ENCODE measurements around the gene C22orf31. TPM values are rescaled to one million over a fixed set of nuclear protein-coding genes. Genes with fewer than 3 reads are reported as not detected.

Gene C22orf31
- total RNA-seq, 1 donor from 2014 or later: 0.45 TPM

- H3K4me1 Mint-ChIP-seq: peaks cover 22% of the 10 kb centered on the region
- DNase-seq (ENCODE audit: low spot score in 2 of 2, unreplicated experiment in 2 of 2): no peak
- no peak for TF ChIP-seq CTCF (IDR thresholded peaks at IDR 0.05; ENCODE audit: unreplicated experiment)
- H3K36me3 Mint-ChIP-seq: peaks cover 2% of the 10 kb centered on the region
- no peak overlapping the region for H3K27ac Mint-ChIP-seq
- no peaks in the 10 kb centered on the region for H3K9me3 Mint-ChIP-seq
- H3K27me3 Mint-ChIP-seq (ENCODE audit: low read depth): no peaks in the 10 kb centered on the region
- no peak overlapping the region for H3K4me3 Mint-ChIP-seq
Observed at GRCh38 chr22:29105468-29105867, 43.8 kb upstream of the C22orf31 start.

GRCh38 chr22:29103121-29103520, 41.5 kb upstream of the C22orf31 start:
- H3K4me3 Mint-ChIP-seq: no peak overlapping the region
- H3K9me3 Mint-ChIP-seq: no peaks in the 10 kb centered on the region
- no peaks in the 10 kb centered on the region for H3K27me3 Mint-ChIP-seq (ENCODE audit: low read depth)
- peaks cover 9% of the 10 kb centered on the region for H3K4me1 Mint-ChIP-seq
- peak overlapping the region; percentile 50 for H3K27ac Mint-ChIP-seq
- H3K36me3 Mint-ChIP-seq: peaks cover 9% of the 10 kb centered on the region
- TF ChIP-seq CTCF (IDR thresholded peaks at IDR 0.05; ENCODE audit: unreplicated experiment): no peak
- DNase-seq (ENCODE audit: low spot score in 2 of 2, unreplicated experiment in 2 of 2): no peak

- Mint-ChIP-seq H3K27me3 (ENCODE audit: low read depth) (no peaks in the 10 kb centered on the region), H3K27ac (peak overlapping the region; percentile 14), H3K4me1 (peaks cover 14% of the 10 kb centered on the region), H3K36me3 (peaks cover 9% of the 10 kb centered on the region), H3K9me3 (no peaks in the 10 kb centered on the region), H3K4me3 (no peak overlapping the region)
- no peak for TF ChIP-seq CTCF (IDR thresholded peaks at IDR 0.05; ENCODE audit: unreplicated experiment)
- no peak for DNase-seq (ENCODE audit: low spot score in 2 of 2, unreplicated experiment in 2 of 2)
Observed at GRCh38 chr22:29102300-29102699, 40.7 kb upstream of the C22orf31 start.

GRCh38 chr22:29098296-29098695, 36.7 kb upstream of the C22orf31 start:
- Mint-ChIP-seq H3K27ac (no peak overlapping the region), H3K27me3 (ENCODE audit: low read depth) (no peaks in the 10 kb centered on the region), H3K9me3 (no peaks in the 10 kb centered on the region), H3K4me3 (no peak overlapping the region), H3K4me1 (peaks cover 36% of the 10 kb centered on the region), H3K36me3 (peaks cover 12% of the 10 kb centered on the region)
- TF ChIP-seq CTCF (IDR thresholded peaks at IDR 0.05; ENCODE audit: unreplicated experiment): no peak
- no peak for DNase-seq (ENCODE audit: low spot score in 2 of 2, unreplicated experiment in 2 of 2)

- no peak for TF ChIP-seq CTCF (IDR thresholded peaks at IDR 0.05; ENCODE audit: unreplicated experiment)
- Mint-ChIP-seq H3K9me3 (no peaks in the 10 kb centered on the region), H3K27ac (peak overlapping the region; percentile 84), H3K27me3 (ENCODE audit: low read depth) (no peaks in the 10 kb centered on the region), H3K4me3 (no peak overlapping the region), H3K4me1 (peaks cover 36% of the 10 kb centered on the region), H3K36me3 (peaks cover 12% of the 10 kb centered on the region)
- DNase-seq (ENCODE audit: low spot score in 2 of 2, unreplicated experiment in 2 of 2): peak in 1 of 2 experiments; percentile 45
Observed at GRCh38 chr22:29096736-29097669, 35.4 kb upstream of the C22orf31 start.
